GM23248 (cell line): Measurements from ENCODE around the gene KCNA10.

Experiments
- EZH2 ChIP-seq: fragments of 200-600 bp; sonication (generic); IDR thresholded peaks from 2 replicates; pipeline ENCODE4 v1.6.1; 2018; ENCODE audit warnings: antibody characterized with exemption, mild to moderate bottlenecking; ENCODE audit not compliant: insufficient read depth, poor library complexity, severe bottlenecking
- EZH2phosphoT487 ChIP-seq: fragments of 200-600 bp; sonication (generic); IDR thresholded peaks from 2 replicates; pipeline ENCODE4 v1.6.1; 2018; ENCODE audit warnings: antibody characterized with exemption, moderate library complexity, mild to moderate bottlenecking, low read depth; ENCODE audit not compliant: insufficient read depth

GRCh38 chr1:110485725-110486124 lies 33.2 kb downstream of the KCNA10 start:
- TF ChIP-seq EZH2 (no peak), EZH2phosphoT487 (no peak)
